Stomach (tissue), 9 donors: ENCODE measurements around the gene TMEM147. TPM values are rescaled to one million over a fixed set of nuclear protein-coding genes. Genes with fewer than 3 reads are reported as not detected.

Experiments
- DNase-seq, 2 donors: peaks; one replicate each; pipeline versions ENCODE4 v3.0.0 to v3.0.0-alpha.2; 2013 to 2019
- H3K27ac ChIP-seq, 5 donors: fragments of 200-600 bp in 4 of 5; sonication (generic) in 4 of 5; one replicate each; pipeline ENCODE4 v1.5.1; 2013 to 2019; ENCODE audit warnings: mild to moderate bottlenecking in 1 of 5, moderate library complexity in 1 of 5
- H3K27me3 ChIP-seq, 3 donors: fragments of 200-600 bp; sonication (generic); one replicate each; pipeline ENCODE4 v1.5.1; 2017 to 2019; ENCODE audit warnings: mixed run types in 1 of 3
- H3K36me3 ChIP-seq, 4 donors: fragments of 200-600 bp; sonication (generic); 1 replicate in 3 of 4; 2 replicates in 1 of 4; pipeline ENCODE4 v1.5.1; 2016 to 2019
- H3K4me1 ChIP-seq, 4 donors: fragments of 200-600 bp; sonication (generic); one replicate each; pipeline ENCODE4 v1.5.1; 2016 to 2019
- H3K4me3 ChIP-seq, 4 donors: fragments of 200-600 bp; sonication (generic) in 3 of 4; one replicate each; pipeline ENCODE4 v1.5.1; 2016 to 2019; ENCODE audit warnings: mild to moderate bottlenecking in 1 of 4
- H3K9me3 ChIP-seq, 4 donors: fragments of 200-600 bp; sonication (generic); one replicate each; pipeline ENCODE4 v1.5.1; 2016 to 2019
- CTCF ChIP-seq, 7 experiments: fragments of 450-650 bp in 4 of 7; fragments of 200-600 bp in 3 of 7; sonication (generic) in 3 of 7; IDR thresholded peaks; one replicate each; pipeline ENCODE4 v1.5.1; 2016 to 2019; ENCODE audit warnings: antibody characterized with exemption in 7 of 7, control low read depth in 2 of 7, mild to moderate bottlenecking in 1 of 7
- EP300 ChIP-seq: sonication (generic); formaldehyde crosslinking; IDR thresholded peaks from one replicate; pipeline ENCODE4 v1.6.1; 2017; ENCODE audit warnings: antibody characterized with exemption
- POLR2A ChIP-seq, 4 donors: fragments of 450-650 bp; IDR thresholded peaks; one replicate each; pipeline ENCODE4 v1.6.1; 2016; ENCODE audit warnings: antibody characterized with exemption in 4 of 4, control low read depth in 2 of 4, mild to moderate bottlenecking in 1 of 4, moderate library complexity in 1 of 4
- POLR2AphosphoS5 ChIP-seq, 3 donors: sonication (generic); formaldehyde crosslinking; IDR thresholded peaks; one replicate each; pipeline ENCODE4 v1.6.1; 2016; ENCODE audit warnings: antibody characterized with exemption in 3 of 3
- WGBS, 5 donors: extraction: QIAGEN DNeasy Blood & Tissue Kit in 3 of 5; methylation state at CpG; one replicate each; pipeline versions ENCODE4 v1.1.5 to v1.1.7; 2013 to 2018; 5-methylcytosine and 5-hydroxymethylcytosine counted together
- intact Hi-C: fragments of 100-400 bp; cut with DNase I; formaldehyde crosslinking; loops from one replicate; pipeline ENCODE4 v1.15.1; 2023; ENCODE audit warnings: low total_unique reads
- polyA plus RNA-seq, 3 donors: library from polyadenylated mRNA; stranded (reverse); fragments of 200-250 nt; gene quantifications; one replicate each; pipeline ENCODE4 v1.2.3, GENCODE V29; 2013
- total RNA-seq, 5 donors: library from RNA; depleted of rRNA; stranded (reverse); fragments of >200 nt; gene quantifications; one replicate each; pipeline versions ENCODE4 v1.1.0 to v1.2.3, GENCODE V29; 2014 to 2016
- donor health status: healthy with polysubstance abuse.
- donor health status: Bipolar disorder and iron deficiency.
- donor health status: healthy.

TMEM147 gene
- total and polyA plus RNA-seq, 8 donors: 7.0 to 131 (median 62.5) TPM

GRCh38 chr19:35524181-35524837 is 21.1 kb upstream of the TMEM147 start:
- no peak for DNase-seq
- no peak for TF ChIP-seq CTCF (IDR thresholded peaks at IDR 0.05)
- no peak for TF ChIP-seq EP300
- no peak for TF ChIP-seq POLR2AphosphoS5 (IDR thresholded peaks at IDR 0.05)
- no peak for TF ChIP-seq POLR2A (IDR thresholded peaks at IDR 0.05)
- WGBS, 5 donors: 28 to 36% (median 31%) methylated on average over 11 of the region's 11 CpGs
- Histone ChIP-seq H3K4me3 (no peak overlapping the region), H3K4me1 (no peaks in the 10 kb centered on the region), H3K27ac (no peak overlapping the region), H3K27me3 (peaks cover 0 to 57% (median 10%) of the 10 kb centered on the region in 3 donors), H3K9me3 (no peaks in the 10 kb centered on the region), H3K36me3 (no peaks in the 10 kb centered on the region)
- intact Hi-C loops: no loop called here

GRCh38 chr19:35525873-35526272 is 19.6 kb upstream of the TMEM147 start:
- DNase-seq: no peak
- H3K36me3 ChIP-seq: no peaks in the 10 kb centered on the region
- H3K27me3 ChIP-seq: peaks cover 0 to 73% (median 22%) of the 10 kb centered on the region in 3 donors
- WGBS, 5 donors: 62 to 76% (median 64%) methylated on average over 4 of the region's 4 CpGs
- intact Hi-C loops: no loop called here
- H3K27ac ChIP-seq: no peak overlapping the region
- TF ChIP-seq EP300: no peak
- TF ChIP-seq POLR2A (IDR thresholded peaks at IDR 0.05): no peak
- no peak for TF ChIP-seq POLR2AphosphoS5 (IDR thresholded peaks at IDR 0.05)
- no peak for TF ChIP-seq CTCF (IDR thresholded peaks at IDR 0.05)
- no peak overlapping the region for H3K4me3 ChIP-seq
- H3K4me1 ChIP-seq: no peaks in the 10 kb centered on the region
- no peaks in the 10 kb centered on the region for H3K9me3 ChIP-seq

GRCh38 chr19:35528218-35529038 is 17.0 kb upstream of the TMEM147 start, which contains the start of gene SBSN:
Gene SBSN, minus strand, starts transcription at chr19:35528311. Its CDS starts 30 bp downstream, at chr19:35528281.
- no peak for DNase-seq
- Histone ChIP-seq H3K36me3 (no peaks in the 10 kb centered on the region), H3K27ac (no peak within 1 kb of the TSS), H3K27me3 (peaks cover 0 to 98% (median 34%) of the 10 kb centered on the region in 3 donors), H3K9me3 (no peaks in the 10 kb centered on the region), H3K4me1 (peaks cover 0 to 6% (median 2%) of the 10 kb centered on the region in 4 donors), H3K4me3 (no peak within 1 kb of the TSS)
- WGBS, 5 donors: 75 to 80% (median 78%) methylated on average over 11 of the region's 11 CpGs
- intact Hi-C loops: no loop called here
- TF ChIP-seq EP300: no peak

- 48 to 59% (median 50%) methylated on average over 15 to 19 of the region's 19 CpGs for WGBS, 5 donors
- peaks cover 0 to 100% (median 45%) of the 10 kb centered on the region in 3 donors for H3K27me3 ChIP-seq
Measured at GRCh38 chr19:35529241-35530218, 15.9 kb upstream of the TMEM147 start.

More at GRCh38 chr19:35529241-35530218, 15.9 kb upstream of the TMEM147 start:
- Histone ChIP-seq H3K4me1 (peaks cover 0 to 15% (median 12%) of the 10 kb centered on the region in 4 donors), H3K27ac (no peak overlapping the region), H3K9me3 (no peaks in the 10 kb centered on the region), H3K4me3 (no peak overlapping the region), H3K36me3 (no peaks in the 10 kb centered on the region)
- intact Hi-C loops: no loop called here
- DNase-seq: no peak
- TF ChIP-seq POLR2AphosphoS5 (IDR thresholded peaks at IDR 0.05) (no peak), EP300 (no peak), CTCF (IDR thresholded peaks at IDR 0.05) (no peak), POLR2A (IDR thresholded peaks at IDR 0.05) (no peak)
